Progenitor cell of endocrine pancreas (in vitro differentiated cells): ENCODE measurements around the gene IL10. TPM values are rescaled to one million over a fixed set of nuclear protein-coding genes. Genes with fewer than 3 reads are reported as not detected.

Experiments used
- DNase-seq: peaks from one replicate; pipeline ENCODE4 v3.0.0; 2021; ENCODE audit warnings: low spot score; ENCODE audit not compliant: unreplicated experiment
- H3K27ac Mint-ChIP-seq: 2 replicates; pipeline ENCODE4 v1.8.0; 2021; ENCODE audit warnings: mild to moderate bottlenecking, moderate library complexity, mixed read lengths
- H3K27me3 Mint-ChIP-seq: 2 replicates; pipeline ENCODE4 v1.8.0; 2021; ENCODE audit warnings: mixed read lengths
- H3K36me3 Mint-ChIP-seq: 2 replicates; pipeline ENCODE4 v1.8.0; 2022; ENCODE audit warnings: mixed read lengths; ENCODE audit not compliant: insufficient read depth
- H3K4me1 Mint-ChIP-seq: 2 replicates; pipeline ENCODE4 v1.8.0; 2021; ENCODE audit warnings: low read depth, mixed read lengths
- H3K4me3 Mint-ChIP-seq: 2 replicates; pipeline ENCODE4 v1.8.0; 2021; ENCODE audit warnings: low read depth, mild to moderate bottlenecking, moderate library complexity, mixed read lengths
- H3K9me3 Mint-ChIP-seq: 2 replicates; pipeline ENCODE4 v1.8.0; 2021; ENCODE audit warnings: low read depth, mixed read lengths
- long read RNA-seq: library from polyadenylated mRNA; unstranded; transcript quantifications from one replicate; pipeline ENCODE4 v2.0.0, GENCODE V29; 2020
- total RNA-seq: library from RNA; stranded (reverse); gene quantifications from 2 replicates; pipeline ENCODE4 v1.2.1, GENCODE V29; 2021
- TF ChIP-seq, protein P1 (sequence below): fragments of 200-600 bp; sonication (generic); IDR thresholded peaks from one replicate; pipeline ENCODE4 v1.5.0; 2021; ENCODE audit warnings: antibody characterized with exemption, mild to moderate bottlenecking; ENCODE audit not compliant: unreplicated experiment

The IL10 gene
- total RNA-seq = not detected in 2 replicates
- long read RNA-seq = 0 reads

GRCh38 chr1:206772243-206772937 is at the start of gene IL10:
Gene IL10 (minus strand): TSS chr1:206772494. CDS start chr1:206772435, 59 bp downstream.
- TF ChIP-seq, protein P1, sequence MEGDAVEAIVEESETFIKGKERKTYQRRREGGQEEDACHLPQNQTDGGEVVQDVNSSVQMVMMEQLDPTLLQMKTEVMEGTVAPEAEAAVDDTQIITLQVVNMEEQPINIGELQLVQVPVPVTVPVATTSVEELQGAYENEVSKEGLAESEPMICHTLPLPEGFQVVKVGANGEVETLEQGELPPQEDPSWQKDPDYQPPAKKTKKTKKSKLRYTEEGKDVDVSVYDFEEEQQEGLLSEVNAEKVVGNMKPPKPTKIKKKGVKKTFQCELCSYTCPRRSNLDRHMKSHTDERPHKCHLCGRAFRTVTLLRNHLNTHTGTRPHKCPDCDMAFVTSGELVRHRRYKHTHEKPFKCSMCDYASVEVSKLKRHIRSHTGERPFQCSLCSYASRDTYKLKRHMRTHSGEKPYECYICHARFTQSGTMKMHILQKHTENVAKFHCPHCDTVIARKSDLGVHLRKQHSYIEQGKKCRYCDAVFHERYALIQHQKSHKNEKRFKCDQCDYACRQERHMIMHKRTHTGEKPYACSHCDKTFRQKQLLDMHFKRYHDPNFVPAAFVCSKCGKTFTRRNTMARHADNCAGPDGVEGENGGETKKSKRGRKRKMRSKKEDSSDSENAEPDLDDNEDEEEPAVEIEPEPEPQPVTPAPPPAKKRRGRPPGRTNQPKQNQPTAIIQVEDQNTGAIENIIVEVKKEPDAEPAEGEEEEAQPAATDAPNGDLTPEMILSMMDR = no peak
- peaks cover 19% of the 10 kb centered on the region for H3K27me3 Mint-ChIP-seq
- H3K36me3 Mint-ChIP-seq = no peaks in the 10 kb centered on the region
- H3K27ac Mint-ChIP-seq = no peak within 1 kb of the TSS
- no peak for DNase-seq
- no peaks in the 10 kb centered on the region for H3K9me3 Mint-ChIP-seq
- H3K4me1 Mint-ChIP-seq = peaks cover 37% of the 10 kb centered on the region
- no peak within 1 kb of the TSS for H3K4me3 Mint-ChIP-seq

GRCh38 chr1:206821493-206821892 is 49.2 kb upstream of the IL10 start:
- Mint-ChIP-seq H3K27me3 (peaks cover 6% of the 10 kb centered on the region), H3K36me3 (no peaks in the 10 kb centered on the region), H3K27ac (no peak overlapping the region), H3K4me1 (no peaks in the 10 kb centered on the region), H3K4me3 (no peak overlapping the region), H3K9me3 (no peaks in the 10 kb centered on the region)
- DNase-seq = no peak
- TF ChIP-seq, protein P1 = no peak

DNA sequence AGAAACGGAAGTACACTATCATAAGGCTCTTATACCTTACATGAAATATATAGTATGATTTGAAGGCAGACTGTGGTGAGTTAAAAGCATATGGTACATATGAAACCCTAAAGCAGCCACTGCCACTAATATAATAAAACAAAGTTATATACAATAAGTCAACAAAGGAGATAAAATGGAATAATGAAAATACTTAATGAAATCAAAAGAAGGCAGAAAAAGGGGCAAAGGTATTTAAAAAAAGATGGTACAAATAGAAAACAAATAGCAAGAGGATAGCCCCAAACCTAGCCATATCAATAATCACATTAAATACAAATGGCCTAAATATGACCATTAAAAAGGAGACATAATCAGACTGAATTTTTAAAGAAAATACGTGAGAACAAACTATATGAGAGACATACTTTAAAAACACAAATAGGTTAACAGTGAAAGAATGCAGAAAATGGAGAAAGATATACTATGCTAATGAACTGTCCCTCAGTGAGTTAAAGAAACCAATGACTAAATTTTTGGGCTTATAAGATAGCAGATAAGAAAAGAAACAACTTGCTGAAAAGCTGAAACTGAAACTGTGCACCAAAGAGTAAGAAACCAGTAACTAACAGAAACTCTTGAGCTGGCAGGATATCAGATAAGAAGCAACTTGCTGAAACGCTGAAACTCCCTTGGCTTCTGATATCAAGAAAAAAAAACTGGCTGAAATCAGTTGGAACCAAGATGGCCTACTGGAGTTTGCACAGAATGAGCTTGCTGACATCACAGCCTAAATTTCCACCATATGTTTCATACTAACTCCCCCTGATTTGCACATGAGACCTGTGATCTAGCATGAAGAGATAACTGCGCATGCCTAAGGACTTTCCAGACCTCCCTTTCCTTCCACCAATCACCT is 44.3 kb upstream of the IL10 start:
- Mint-ChIP-seq H3K4me3 (no peak overlapping the region), H3K27ac (no peak overlapping the region), H3K27me3 (no peaks in the 10 kb centered on the region), H3K36me3 (no peaks in the 10 kb centered on the region), H3K9me3 (peaks cover 6% of the 10 kb centered on the region), H3K4me1 (no peaks in the 10 kb centered on the region)
- DNase-seq = no peak
- TF ChIP-seq, protein P1 = no peak

DNA sequence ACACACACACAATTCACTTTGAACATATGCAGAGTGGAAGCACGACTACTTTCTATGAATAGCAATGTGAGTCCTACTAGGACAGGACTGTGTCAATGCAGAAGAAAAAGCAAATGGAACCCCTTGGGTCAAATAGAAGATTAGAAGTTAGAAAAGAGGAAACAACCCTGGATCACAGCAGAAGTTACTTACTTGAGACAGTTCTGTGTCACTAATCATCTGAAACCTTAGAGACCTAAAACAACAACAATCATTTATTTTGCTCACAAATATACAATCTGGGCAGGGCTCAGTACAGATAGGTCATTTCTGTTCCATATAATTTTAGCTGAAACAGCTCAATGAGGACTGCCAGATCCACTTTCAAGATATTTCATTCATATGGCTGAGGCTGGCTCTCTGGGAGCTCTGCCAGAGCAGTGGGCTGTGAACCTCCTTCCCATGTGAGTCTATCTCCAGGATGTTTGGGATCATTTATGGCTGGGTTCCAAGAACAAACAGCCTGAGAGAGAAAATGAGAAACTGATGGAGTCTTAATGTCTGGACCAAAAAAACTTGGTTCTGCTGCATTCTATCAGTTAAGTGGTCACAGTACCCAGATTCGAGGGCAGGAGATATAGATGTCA is 42.5 kb upstream of the IL10 start:
- no peaks in the 10 kb centered on the region for H3K4me1 Mint-ChIP-seq
- H3K27ac Mint-ChIP-seq = no peak overlapping the region
- no peaks in the 10 kb centered on the region for H3K27me3 Mint-ChIP-seq
- H3K9me3 Mint-ChIP-seq = peaks cover 6% of the 10 kb centered on the region
- DNase-seq = no peak
- H3K36me3 Mint-ChIP-seq = no peaks in the 10 kb centered on the region
- no peak overlapping the region for H3K4me3 Mint-ChIP-seq
- TF ChIP-seq, protein P1 = no peak

DNA sequence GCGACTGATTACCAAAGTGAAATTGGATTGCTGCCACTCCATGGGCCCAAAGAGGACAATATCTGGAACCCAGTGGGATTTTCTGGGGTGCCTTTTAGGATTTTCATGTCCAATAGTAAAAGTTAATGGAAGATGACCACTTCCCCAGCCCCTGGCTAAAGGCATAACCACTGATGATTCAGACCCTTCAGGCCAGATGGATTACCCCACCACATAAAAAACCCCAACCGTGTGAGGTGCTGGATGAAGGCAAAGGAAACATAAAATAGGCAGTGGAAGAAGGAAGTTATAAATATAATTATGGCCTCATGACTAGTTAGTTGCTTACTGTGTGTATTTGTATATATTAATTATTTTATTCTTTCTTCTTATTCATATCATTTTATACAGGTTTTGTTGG is 40.2 kb upstream of the IL10 start:
- Mint-ChIP-seq H3K4me1 (no peaks in the 10 kb centered on the region), H3K4me3 (no peak overlapping the region), H3K9me3 (peaks cover 6% of the 10 kb centered on the region), H3K36me3 (no peaks in the 10 kb centered on the region), H3K27me3 (peaks cover 5% of the 10 kb centered on the region), H3K27ac (no peak overlapping the region)
- no peak for DNase-seq
- TF ChIP-seq, protein P1 = no peak
